Type B pancreatic cell (in vitro differentiated cells): ENCODE data around the gene TSEN34. TPM values are rescaled to one million over a fixed set of nuclear protein-coding genes. Genes with fewer than 3 reads are reported as not detected.
"Not testable (repeated sequence)": the region's sequence is repeated elsewhere in the genome, so short reads cannot be mapped to it uniquely, and the experiment has no call there.

Experiments used
- DNase-seq: peaks from one replicate; pipeline ENCODE4 v3.0.0; 2021; ENCODE audit warnings: mixed read lengths; ENCODE audit not compliant: unreplicated experiment; ENCODE audit errors: extremely low spot score
- H3K27ac Mint-ChIP-seq: 2 replicates; pipeline ENCODE4 v1.8.0; 2021; ENCODE audit warnings: mild to moderate bottlenecking, mixed read lengths
- H3K27me3 Mint-ChIP-seq: 2 replicates; pipeline ENCODE4 v1.8.0; 2021; ENCODE audit warnings: mixed read lengths
- H3K36me3 Mint-ChIP-seq: 2 replicates; pipeline ENCODE4 v1.8.0; 2021; ENCODE audit warnings: mixed read lengths
- H3K4me1 Mint-ChIP-seq: one replicate; pipeline ENCODE4 v1.8.0; 2021; ENCODE audit warnings: mixed read lengths; ENCODE audit not compliant: unreplicated experiment
- H3K4me3 Mint-ChIP-seq: 2 replicates; pipeline ENCODE4 v1.8.0; 2021; ENCODE audit warnings: mild to moderate bottlenecking, mixed read lengths
- H3K9me3 Mint-ChIP-seq: 2 replicates; pipeline ENCODE4 v1.8.0; 2021; ENCODE audit warnings: mixed read lengths
- CTCF ChIP-seq: fragments of 200-600 bp; sonication (generic); conservative IDR thresholded peaks from 2 replicates; pipeline ENCODE4 v1.5.0; 2021; ENCODE audit warnings: antibody characterized with exemption, mild to moderate bottlenecking
- total RNA-seq: library from RNA; stranded (reverse); gene quantifications from 2 replicates; pipeline ENCODE4 v1.2.1, GENCODE V29; 2021; ENCODE audit warnings: low replicate concordance

The TSEN34 gene
- total RNA-seq, 1 donor from 2014 or later = 41.9 TPM

GRCh38 chr19:54179921-54180461 lies 11.1 kb upstream of the TSEN34 start:
- peak overlapping the region; percentile 88 for H3K27ac Mint-ChIP-seq
- no peaks in the 10 kb centered on the region for H3K27me3 Mint-ChIP-seq
- peaks cover 6% of the 10 kb centered on the region for H3K36me3 Mint-ChIP-seq
- H3K9me3 Mint-ChIP-seq = no peaks in the 10 kb centered on the region
- H3K4me1 Mint-ChIP-seq = peaks cover 10% of the 10 kb centered on the region
- TF ChIP-seq CTCF = peak; percentile 75
- DNase-seq = peak; percentile 79
- H3K4me3 Mint-ChIP-seq = peak overlapping the region; percentile 44

- Mint-ChIP-seq H3K4me3 (no peak overlapping the region), H3K9me3 (no peaks in the 10 kb centered on the region), H3K27ac (no peak overlapping the region), H3K4me1 (peaks cover 10% of the 10 kb centered on the region), H3K36me3 (peaks cover 9% of the 10 kb centered on the region), H3K27me3 (no peaks in the 10 kb centered on the region)
- no peak for TF ChIP-seq CTCF
- DNase-seq = no peak
Observed at GRCh38 chr19:54180691-54181091, 10.4 kb upstream of the TSEN34 start.

GRCh38 chr19:54181894-54182293 lies 9.2 kb upstream of the TSEN34 start:
- not testable (repeated sequence) for H3K27ac Mint-ChIP-seq, H3K9me3 Mint-ChIP-seq, H3K27me3 Mint-ChIP-seq, DNase-seq, H3K4me3 Mint-ChIP-seq, H3K4me1 Mint-ChIP-seq
- peaks cover 14% of the 10 kb centered on the region for H3K36me3 Mint-ChIP-seq

GRCh38 chr19:54183431-54183830 lies 7.7 kb upstream of the TSEN34 start:
- H3K36me3 Mint-ChIP-seq = peaks cover 10% of the 10 kb centered on the region
- H3K4me3 Mint-ChIP-seq = no peak overlapping the region
- H3K27me3 Mint-ChIP-seq = no peaks in the 10 kb centered on the region
- no peak overlapping the region for H3K27ac Mint-ChIP-seq
- H3K4me1 Mint-ChIP-seq = peaks cover 17% of the 10 kb centered on the region
- TF ChIP-seq CTCF = no peak
- H3K9me3 Mint-ChIP-seq = no peaks in the 10 kb centered on the region
- DNase-seq = no peak

GRCh38 chr19:54186351-54186750 lies 4.8 kb upstream of the TSEN34 start:
- TF ChIP-seq CTCF = no peak
- Mint-ChIP-seq H3K4me1 (peaks cover 7% of the 10 kb centered on the region), H3K36me3 (peaks cover 8% of the 10 kb centered on the region), H3K27me3 (no peaks in the 10 kb centered on the region), H3K27ac (no peak overlapping the region), H3K9me3 (no peaks in the 10 kb centered on the region), H3K4me3 (no peak overlapping the region)
- DNase-seq = no peak

GRCh38 chr19:54186934-54187381 lies 4.2 kb upstream of the TSEN34 start:
- Mint-ChIP-seq H3K27ac (peak overlapping the region; percentile 67), H3K27me3 (no peaks in the 10 kb centered on the region), H3K4me1 (peaks cover 7% of the 10 kb centered on the region), H3K9me3 (no peaks in the 10 kb centered on the region), H3K4me3 (peak overlapping the region; percentile 90), H3K36me3 (peaks cover 8% of the 10 kb centered on the region)
- DNase-seq = no peak
- TF ChIP-seq CTCF = no peak
